ENCODE measurements around the gene RDH12. TPM values are rescaled to one million over a fixed set of nuclear protein-coding genes. Genes with fewer than 3 reads are reported as not detected.

RDH12 gene
- total RNA-seq, 4 donors from 2014 or later: not detected

DNA sequence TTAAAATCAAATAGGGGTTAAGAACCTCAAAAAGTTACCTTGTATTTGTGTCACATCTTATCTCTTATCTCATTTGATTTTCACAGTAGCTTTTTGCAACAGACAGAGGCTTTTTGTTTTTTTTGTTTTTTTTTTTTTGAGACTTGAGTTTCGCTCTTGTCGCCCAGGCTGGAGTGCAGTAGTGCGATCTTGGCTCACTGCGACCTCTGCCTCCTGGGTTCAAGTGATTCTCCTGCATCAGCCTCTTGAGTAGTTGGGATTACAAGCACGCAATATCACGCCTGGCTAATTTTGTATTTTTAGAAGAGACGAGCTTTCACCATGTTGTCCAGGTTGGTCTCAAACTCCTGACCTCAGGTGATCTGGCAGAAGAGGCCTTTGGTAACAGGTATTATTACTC, 25.7 kb downstream of the RDH12 start:
- intact Hi-C loops (cut with DNase I; ENCODE audit: low total_unique reads): no loop called here
- no peak for DNase-seq
- Histone ChIP-seq H3K9me3 (no peaks in the 10 kb centered on the region), H3K36me3 (no peaks in the 10 kb centered on the region), H3K4me3 (no peak overlapping the region), H3K27ac (no peak overlapping the region), H3K27me3 (no peaks in the 10 kb centered on the region), H3K4me1 (no peaks in the 10 kb centered on the region)
- TF ChIP-seq CTCF (IDR thresholded peaks at IDR 0.05) (no peak), POLR2A (IDR thresholded peaks at IDR 0.05) (no peak)

DNA sequence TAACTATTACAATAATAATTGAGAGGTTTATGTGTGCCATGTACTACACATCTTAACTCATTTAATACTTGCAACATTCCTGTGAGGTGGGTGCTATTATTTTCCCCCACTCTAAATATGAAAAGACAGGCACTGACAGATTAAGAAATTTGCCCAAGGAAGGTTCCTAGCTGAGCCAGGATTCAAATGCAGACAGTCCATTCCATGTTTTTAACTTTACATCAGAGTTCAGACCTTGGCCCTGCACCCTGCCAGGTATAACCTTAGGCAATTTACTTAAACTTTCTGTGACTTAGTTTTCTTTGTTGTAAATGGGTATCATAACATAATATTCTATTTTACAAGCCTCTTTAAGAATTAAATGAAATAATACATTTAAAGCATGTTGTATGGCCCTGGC, 26.6 kb downstream of the RDH12 start:
- intact Hi-C loops (cut with DNase I; ENCODE audit: low total_unique reads): no loop called here
- Histone ChIP-seq H3K4me3 (no peak overlapping the region), H3K27ac (no peak overlapping the region), H3K36me3 (no peaks in the 10 kb centered on the region), H3K27me3 (no peaks in the 10 kb centered on the region), H3K4me1 (no peaks in the 10 kb centered on the region), H3K9me3 (no peaks in the 10 kb centered on the region)
- no peak for TF ChIP-seq POLR2A (IDR thresholded peaks at IDR 0.05)
- TF ChIP-seq CTCF (IDR thresholded peaks at IDR 0.05): no peak
- no peak for DNase-seq

- intact Hi-C loops (cut with DNase I; ENCODE audit: low total_unique reads): no loop called here
- TF ChIP-seq CTCF (IDR thresholded peaks at IDR 0.05): no peak
- no peak for TF ChIP-seq POLR2A (IDR thresholded peaks at IDR 0.05)
Observed at GRCh38 chr14:67729072-67729885, 27.6 kb downstream of the RDH12 start.

GRCh38 chr14:67733616-67734015, 31.9 kb downstream of the RDH12 start:
- no peak for TF ChIP-seq CTCF (IDR thresholded peaks at IDR 0.05)
- TF ChIP-seq POLR2A (IDR thresholded peaks at IDR 0.05): no peak
- Histone ChIP-seq H3K36me3 (no peaks in the 10 kb centered on the region), H3K27me3 (no peaks in the 10 kb centered on the region), H3K9me3 (no peaks in the 10 kb centered on the region), H3K27ac (no peak overlapping the region), H3K4me1 (no peaks in the 10 kb centered on the region), H3K4me3 (no peak overlapping the region)
- no peak for DNase-seq
- intact Hi-C loops (cut with DNase I; ENCODE audit: low total_unique reads): no loop called here

More at GRCh38 chr14:67729072-67729885, 27.6 kb downstream of the RDH12 start:
- H3K4me3 ChIP-seq: no peak overlapping the region
- DNase-seq: no peak
- no peaks in the 10 kb centered on the region for H3K4me1 ChIP-seq
- no peaks in the 10 kb centered on the region for H3K36me3 ChIP-seq
- H3K27me3 ChIP-seq: no peaks in the 10 kb centered on the region
- no peak overlapping the region for H3K27ac ChIP-seq
- H3K9me3 ChIP-seq: no peaks in the 10 kb centered on the region

DNA sequence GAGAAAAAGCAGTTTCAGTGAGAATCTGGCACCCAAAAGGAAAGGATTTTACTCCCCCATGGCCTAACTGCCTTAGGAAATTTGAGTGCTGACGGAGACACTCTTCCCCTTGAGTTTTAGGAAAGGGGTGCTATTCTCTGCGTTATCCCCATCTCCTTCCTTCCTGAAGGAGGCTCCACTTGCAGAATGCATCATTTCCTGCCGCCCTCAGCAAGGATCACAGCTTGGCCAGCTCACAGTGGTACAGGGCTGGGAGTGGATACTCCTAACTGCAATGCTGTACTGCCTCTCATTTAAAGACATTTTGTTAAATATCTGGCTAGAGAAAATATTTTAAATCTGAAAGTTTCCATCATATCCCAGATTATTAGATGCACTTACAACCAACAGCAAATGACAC, 33.0 kb downstream of the RDH12 start:
- DNase-seq: no peak
- H3K4me3 ChIP-seq: no peak overlapping the region
- no peak overlapping the region for H3K27ac ChIP-seq
- intact Hi-C loops (cut with DNase I; ENCODE audit: low total_unique reads): no loop called here
- H3K36me3 ChIP-seq: no peaks in the 10 kb centered on the region
- no peaks in the 10 kb centered on the region for H3K9me3 ChIP-seq
- H3K27me3 ChIP-seq: no peaks in the 10 kb centered on the region
- H3K4me1 ChIP-seq: no peaks in the 10 kb centered on the region
- TF ChIP-seq CTCF (IDR thresholded peaks at IDR 0.05) (no peak), POLR2A (IDR thresholded peaks at IDR 0.05) (no peak)

Data from uterus (tissue), 4 donors.